Prostate gland (tissue), 2 donors: ENCODE data around the gene PLCH2.

Experiments
- POLR2A ChIP-seq: fragments of 450-650 bp; IDR thresholded peaks from one replicate; pipeline ENCODE4 v1.6.1; 2016; ENCODE audit warnings: antibody characterized with exemption, mild to moderate bottlenecking
- POLR2AphosphoS5 ChIP-seq: sonication (generic); formaldehyde crosslinking; IDR thresholded peaks from one replicate; pipeline ENCODE4 v1.6.1; 2017; ENCODE audit warnings: antibody characterized with exemption
- TF ChIP-seq, protein P1 (sequence below), 4 experiments: fragments of 200-600 bp in 2 of 4; fragments of 450-650 bp in 2 of 4; sonication (generic) in 2 of 4; IDR thresholded peaks; 1 replicate in 3 of 4; 2 replicates in 1 of 4; pipeline ENCODE4 v1.5.1; 2016 to 2019; ENCODE audit warnings: antibody characterized with exemption in 4 of 4, mild to moderate bottlenecking in 2 of 4, moderate library complexity in 2 of 4

GRCh38 chr1:2508751-2509150 is 32.7 kb downstream of the PLCH2 start:
- TF ChIP-seq, protein P1, sequence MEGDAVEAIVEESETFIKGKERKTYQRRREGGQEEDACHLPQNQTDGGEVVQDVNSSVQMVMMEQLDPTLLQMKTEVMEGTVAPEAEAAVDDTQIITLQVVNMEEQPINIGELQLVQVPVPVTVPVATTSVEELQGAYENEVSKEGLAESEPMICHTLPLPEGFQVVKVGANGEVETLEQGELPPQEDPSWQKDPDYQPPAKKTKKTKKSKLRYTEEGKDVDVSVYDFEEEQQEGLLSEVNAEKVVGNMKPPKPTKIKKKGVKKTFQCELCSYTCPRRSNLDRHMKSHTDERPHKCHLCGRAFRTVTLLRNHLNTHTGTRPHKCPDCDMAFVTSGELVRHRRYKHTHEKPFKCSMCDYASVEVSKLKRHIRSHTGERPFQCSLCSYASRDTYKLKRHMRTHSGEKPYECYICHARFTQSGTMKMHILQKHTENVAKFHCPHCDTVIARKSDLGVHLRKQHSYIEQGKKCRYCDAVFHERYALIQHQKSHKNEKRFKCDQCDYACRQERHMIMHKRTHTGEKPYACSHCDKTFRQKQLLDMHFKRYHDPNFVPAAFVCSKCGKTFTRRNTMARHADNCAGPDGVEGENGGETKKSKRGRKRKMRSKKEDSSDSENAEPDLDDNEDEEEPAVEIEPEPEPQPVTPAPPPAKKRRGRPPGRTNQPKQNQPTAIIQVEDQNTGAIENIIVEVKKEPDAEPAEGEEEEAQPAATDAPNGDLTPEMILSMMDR (IDR thresholded peaks at IDR 0.05) = no peak
- TF ChIP-seq POLR2AphosphoS5 = no peak
- TF ChIP-seq POLR2A = no peak
